Measurements from ENCODE around the gene GNAT2. TPM values are rescaled to one million over a fixed set of nuclear protein-coding genes. Genes with fewer than 3 reads are reported as not detected.

GNAT2 gene
- total RNA-seq, 2 experiments from 2014 or later = 0.81 to 0.88 TPM

DNA sequence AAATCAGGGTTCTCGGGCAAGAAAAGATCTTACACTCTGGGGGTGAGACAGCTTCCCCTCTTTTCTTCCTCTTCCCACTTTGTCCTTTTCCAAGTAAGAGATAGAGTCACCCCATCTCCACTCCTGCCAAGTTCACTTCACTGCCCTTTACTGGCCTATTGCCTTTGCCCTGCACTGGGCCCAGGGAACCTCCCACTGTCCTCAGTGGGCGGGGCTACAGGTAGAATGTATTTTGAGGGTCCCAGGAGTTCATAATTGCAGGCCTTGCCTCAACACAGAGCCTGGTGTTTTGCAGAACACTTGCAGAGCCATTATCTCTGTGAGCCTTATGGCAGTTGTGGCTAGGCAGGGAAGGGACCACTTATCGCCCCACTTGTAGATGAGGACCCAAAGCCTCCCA, 3.5 kb upstream of the GNAT2 start:
- Mint-ChIP-seq H3K27ac (peak overlapping the region; percentile 34), H3K9me3 (no peaks in the 10 kb centered on the region), H3K36me3 (ENCODE audit: low read depth) (peaks cover 20% of the 10 kb centered on the region), H3K4me3 (peak overlapping the region; percentile 88), H3K4me1 (ENCODE audit: low read depth) (peaks cover 39% of the 10 kb centered on the region), H3K27me3 (no peaks in the 10 kb centered on the region)
- intact Hi-C loops (cut with micrococcal nuclease) = loop anchor here (5.0 kb wide), 1 partner anchor 76 kb away; the partner anchor contains the start of gene GNAI3
- ChIA-PET POLR2A (interaction anchor here (0.9 to 1.5 kb wide), 2 partner anchors 16 to 165 kb away, joined by 3 read pairs; no protein-coding TSS in a partner anchor), CTCF (interaction anchor here (3.6 kb wide), 1 partner anchor 78 kb away, joined by 23 read pairs; no protein-coding TSS in a partner anchor)
- TF ChIP-seq CTCF (IDR thresholded peaks at IDR 0.05) = no peak
- ATAC-seq (no peak), DNase-seq (no peak)

GRCh38 chr1:109622137-109622892, 2.9 kb upstream of the GNAT2 start:
- ATAC-seq = no peak
- peaks cover 43% of the 10 kb centered on the region for H3K4me1 Mint-ChIP-seq (ENCODE audit: low read depth)
- H3K4me3 Mint-ChIP-seq = peak overlapping the region; percentile 88
- no peaks in the 10 kb centered on the region for H3K27me3 Mint-ChIP-seq
- H3K9me3 Mint-ChIP-seq = no peaks in the 10 kb centered on the region
- H3K27ac Mint-ChIP-seq = peak overlapping the region; percentile 93
- DNase-seq = no peak
- no peak for TF ChIP-seq CTCF (IDR thresholded peaks at IDR 0.05)
- H3K36me3 Mint-ChIP-seq (ENCODE audit: low read depth) = peaks cover 16% of the 10 kb centered on the region
- intact Hi-C loops (cut with micrococcal nuclease) = loop anchor here (5.0 kb wide), 1 partner anchor 75 kb away; the partner anchor contains the start of gene GNAI3
- ChIA-PET CTCF (interaction anchor here (1.0 to 3.6 kb wide), 2 partner anchors 17 to 77 kb away, joined by 5 to 23 read pairs; no protein-coding TSS in a partner anchor), POLR2A (interaction anchor here (0.9 to 3.8 kb wide), 3 partner anchors 16 to 166 kb away, joined by 3 to 26 read pairs (median 3); partner anchors contain the start of gene GNAI3)

DNA sequence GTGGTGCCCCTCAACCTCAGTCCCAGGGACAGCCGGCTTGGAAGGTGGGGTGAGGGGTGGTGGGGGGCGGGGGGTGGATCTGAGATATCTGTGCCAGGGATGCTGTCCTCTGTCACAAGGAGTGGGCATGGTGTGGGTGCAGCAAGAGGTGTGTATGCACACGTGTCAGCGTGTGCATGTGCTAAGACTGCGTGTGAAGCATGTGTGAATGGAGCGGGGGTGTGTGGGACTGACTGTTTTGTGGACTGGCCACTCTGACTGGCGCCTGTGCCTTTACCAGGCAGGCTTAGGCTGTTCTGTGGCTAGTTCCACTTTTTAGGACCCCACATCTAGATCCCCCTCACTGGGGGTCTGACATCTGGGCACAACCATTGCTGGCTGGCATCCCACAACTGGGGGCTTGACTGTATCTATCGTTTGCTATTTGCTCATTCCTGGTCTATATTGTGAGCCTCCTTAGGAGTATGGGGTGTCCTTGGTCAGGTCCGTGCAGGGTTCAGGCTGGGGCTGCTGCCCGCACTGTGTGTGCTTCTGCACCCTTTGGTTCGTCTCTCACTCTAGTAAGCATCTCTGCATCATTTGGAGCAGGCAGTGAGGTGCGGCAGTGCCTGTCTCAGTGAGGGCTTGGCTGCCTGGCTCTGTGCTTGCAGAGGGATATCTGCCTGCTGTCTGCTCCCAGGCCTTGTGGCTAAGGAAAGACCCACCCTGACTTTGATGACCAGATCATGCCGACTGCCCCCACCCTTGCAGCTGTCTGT, 2.1 kb upstream of the GNAT2 start:
- intact Hi-C loops (cut with micrococcal nuclease) = loop anchor here (5.0 kb wide), 1 partner anchor 74 kb away; the partner anchor contains the start of gene GNAI3
- peak overlapping the region; percentile 88 for H3K4me3 Mint-ChIP-seq
- no peak for ATAC-seq
- no peaks in the 10 kb centered on the region for H3K9me3 Mint-ChIP-seq
- no peak for TF ChIP-seq CTCF (IDR thresholded peaks at IDR 0.05)
- POLR2A ChIA-PET = interaction anchor here (0.9 to 3.8 kb wide), 2 partner anchors 73 to 166 kb away, joined by 3 to 26 read pairs; partner anchors contain the start of gene GNAI3
- H3K36me3 Mint-ChIP-seq (ENCODE audit: low read depth) = peaks cover 16% of the 10 kb centered on the region
- peak; percentile 54 for DNase-seq
- H3K4me1 Mint-ChIP-seq (ENCODE audit: low read depth) = peaks cover 51% of the 10 kb centered on the region
- no peaks in the 10 kb centered on the region for H3K27me3 Mint-ChIP-seq
- peak overlapping the region; percentile 93 for H3K27ac Mint-ChIP-seq
- CTCF ChIA-PET = interaction anchor here (1.0 to 3.6 kb wide), 2 partner anchors 18 to 76 kb away, joined by 5 to 23 read pairs; no protein-coding TSS in a partner anchor

- no peaks in the 10 kb centered on the region for H3K27me3 Mint-ChIP-seq
- ATAC-seq (peak; percentile 87), DNase-seq (peak; percentile 99)
- H3K27ac Mint-ChIP-seq = peak overlapping the region; percentile 93
- intact Hi-C loops (cut with micrococcal nuclease) = loop anchor here (5.0 kb wide), 1 partner anchor 74 kb away; the partner anchor contains the start of gene GNAI3
- H3K36me3 Mint-ChIP-seq (ENCODE audit: low read depth) = peaks cover 9% of the 10 kb centered on the region
- no peak for TF ChIP-seq CTCF (IDR thresholded peaks at IDR 0.05)
- H3K4me1 Mint-ChIP-seq (ENCODE audit: low read depth) = peaks cover 58% of the 10 kb centered on the region
- peak overlapping the region; percentile 88 for H3K4me3 Mint-ChIP-seq
- ChIA-PET POLR2A (interaction anchor here (1.0 to 3.8 kb wide), 6 partner anchors 13 to 170 kb away, joined by 4 to 26 read pairs (median 4); partner anchors contain the start of gene GNAI3), CTCF (interaction anchor here (0.6 to 5.9 kb wide), 8 partner anchors 9 to 364 kb away, joined by 3 to 33 read pairs (median 8); partner anchors contain the start of genes AHCYL1 and GNAI3)
- no peaks in the 10 kb centered on the region for H3K9me3 Mint-ChIP-seq
Measured at GRCh38 chr1:109620841-109621286, 1.4 kb upstream of the GNAT2 start.
